Measurements from ENCODE around the gene ZNF740.

- no peak for TF ChIP-seq CTCF (conservative IDR thresholded peaks at IDR 0.05 in 1 of 2, IDR thresholded peaks at IDR 0.05 in 1 of 2; ENCODE audit: extremely low read depth in 1 of 2, insufficient read depth in 1 of 2, low read depth in 1 of 2, low read length in 2 of 2)
- TF ChIP-seq EZH2 (IDR thresholded peaks at IDR 0.05; ENCODE audit: borderline replicate concordance, low read length) = no peak
These were observed 11.5 kb downstream of the ZNF740 start for GRCh38 chr12:53191885-53192530.
